A549 (cell line): ENCODE results near the gene HOMER1.

Experiments used
- CTCF ChIP-seq: fragments of >200 bp; sonication (Bioruptor Twin); formaldehyde crosslinking; IDR thresholded peaks from 3 replicates; pipeline ENCODE4 v1.5.1; 2016
- EP300 ChIP-seq, 2 experiments: fragments of >200 bp; sonication (Bioruptor Twin); formaldehyde crosslinking; IDR thresholded peaks; 2 replicates in 1 of 2; 3 replicates in 1 of 2; pipeline ENCODE4 v1.6.1; 2016 to 2017
- POLR2A ChIP-seq: IDR thresholded peaks from 2 replicates; pipeline ENCODE4 v1.6.1; 2012; ENCODE audit warnings: mild to moderate bottlenecking, low read length

- no peak for TF ChIP-seq POLR2A
- no peak for TF ChIP-seq CTCF
- TF ChIP-seq EP300 (IDR thresholded peaks at IDR 0.05), result no peak
Measured at GRCh38 chr5:79475152-79475466, 38.8 kb downstream of the HOMER1 start.
